ELF-1 (cell line): ENCODE data around the gene HSP90AB1.

ENCODE experiments used
- DNase-seq: peaks from one replicate; pipeline ENCODE4 v3.0.0-alpha.2; 2016; ENCODE audit warnings: low read depth, low spot score

Gene HSP90AB1

GRCh38 chr6:44268095-44268628, 21.3 kb downstream of the HSP90AB1 start:
- DNase-seq, result peak; percentile 92

GRCh38 chr6:44269178-44269920, 22.4 kb downstream of the HSP90AB1 start:
- no peak for DNase-seq

- DNase-seq, result no peak
Measured at GRCh38 chr6:44269921-44270525, 23.1 kb downstream of the HSP90AB1 start, which contains the start of gene TMEM151B. TMEM151B (plus strand) TSS chr6:44270450; CDS start chr6:44270743, 293 bp downstream.

GRCh38 chr6:44270526-44271405, 23.9 kb downstream of the HSP90AB1 start:
- DNase-seq, result no peak

- no peak for DNase-seq
Measured at GRCh38 chr6:44271406-44271723, 24.5 kb downstream of the HSP90AB1 start.

- no peak for DNase-seq
Measured at GRCh38 chr6:44271914-44272313, 25.0 kb downstream of the HSP90AB1 start.

GRCh38 chr6:44272529-44272928, 25.6 kb downstream of the HSP90AB1 start:
- no peak for DNase-seq

GRCh38 chr6:44272999-44273566, 26.2 kb downstream of the HSP90AB1 start:
- no peak for DNase-seq

- DNase-seq, result no peak
Measured at GRCh38 chr6:44273617-44274016, 26.7 kb downstream of the HSP90AB1 start.

- DNase-seq, result no peak
Measured at GRCh38 chr6:44275271-44275748, 28.4 kb downstream of the HSP90AB1 start.

- peak; percentile 61 for DNase-seq
Measured at GRCh38 chr6:44275749-44276648, 29.1 kb downstream of the HSP90AB1 start.

GRCh38 chr6:44276667-44277640, 30.1 kb downstream of the HSP90AB1 start:
- DNase-seq, result no peak

GRCh38 chr6:44277763-44278162, 30.9 kb downstream of the HSP90AB1 start:
- DNase-seq, result no peak

GRCh38 chr6:44278315-44278714, 31.4 kb downstream of the HSP90AB1 start:
- DNase-seq, result no peak

GRCh38 chr6:44278774-44279697, 32.1 kb downstream of the HSP90AB1 start:
- no peak for DNase-seq

GRCh38 chr6:44284121-44284520, 37.2 kb downstream of the HSP90AB1 start:
- no peak for DNase-seq

GRCh38 chr6:44284867-44285266, 38.0 kb downstream of the HSP90AB1 start:
- DNase-seq, result no peak

- peak; percentile 16 for DNase-seq
Measured at GRCh38 chr6:44285552-44286284, 38.8 kb downstream of the HSP90AB1 start.
